Endothelial cell of umbilical vein (primary cell): ENCODE results near the gene MPHOSPH8.

Experiments
- GATA2 ChIP-seq: IDR thresholded peaks from 2 replicates; pipeline ENCODE4 v1.7.0; 2011; ENCODE audit warnings: low read depth, mild to moderate bottlenecking, moderate library complexity, mixed read lengths, low read length; ENCODE audit not compliant: insufficient read length, insufficient read depth
- POLR2A ChIP-seq: IDR thresholded peaks from 2 replicates; pipeline ENCODE4 v1.6.1; 2012; ENCODE audit warnings: low read depth, mild to moderate bottlenecking, control low read depth, low read length
- POLR2AphosphoS5 ChIP-seq: IDR thresholded peaks from 2 replicates; pipeline ENCODE4 v1.6.1; 2012; ENCODE audit warnings: low read depth, mild to moderate bottlenecking, control low read depth, low read length, moderate library complexity; ENCODE audit not compliant: insufficient read depth
- TF ChIP-seq, protein P1 (sequence below), 2 donors: IDR thresholded peaks; 1 replicate in 1 of 2; 2 replicates in 1 of 2; pipeline ENCODE4 v1.5.1; 2011; ENCODE audit warnings: low read length in 2 of 2, mild to moderate bottlenecking in 2 of 2, moderate library complexity in 2 of 2, control low read depth in 1 of 2, inconsistent platforms in 1 of 2, low read depth in 1 of 2; ENCODE audit not compliant: insufficient read depth in 1 of 2; ENCODE audit errors: extremely low read depth in 1 of 2
- TF ChIP-seq, protein P2 (sequence below): IDR thresholded peaks from 2 replicates; pipeline ENCODE4 v1.6.1; 2011; ENCODE audit not compliant: insufficient read depth, insufficient read length

DNA sequence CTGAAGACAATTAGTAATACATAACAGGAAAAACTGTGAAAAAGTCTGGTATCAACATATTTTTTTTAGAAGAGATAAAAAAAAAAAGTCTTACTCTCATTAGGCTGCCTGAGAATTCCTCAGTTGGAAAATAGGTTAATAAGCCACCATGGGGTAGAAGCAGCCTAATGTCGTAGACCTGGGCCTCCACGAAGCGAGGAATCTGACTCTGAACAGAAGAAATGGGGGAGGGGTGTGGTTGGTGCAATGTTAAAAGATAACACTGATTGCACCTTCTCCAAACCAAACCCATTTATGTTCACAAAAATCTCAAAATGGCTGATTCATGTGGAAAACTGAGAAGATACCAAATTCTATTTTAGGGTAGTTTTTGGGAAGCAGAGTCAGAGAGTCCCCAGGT is 62.4 kb downstream of the MPHOSPH8 start:
- TF ChIP-seq, protein P1, sequence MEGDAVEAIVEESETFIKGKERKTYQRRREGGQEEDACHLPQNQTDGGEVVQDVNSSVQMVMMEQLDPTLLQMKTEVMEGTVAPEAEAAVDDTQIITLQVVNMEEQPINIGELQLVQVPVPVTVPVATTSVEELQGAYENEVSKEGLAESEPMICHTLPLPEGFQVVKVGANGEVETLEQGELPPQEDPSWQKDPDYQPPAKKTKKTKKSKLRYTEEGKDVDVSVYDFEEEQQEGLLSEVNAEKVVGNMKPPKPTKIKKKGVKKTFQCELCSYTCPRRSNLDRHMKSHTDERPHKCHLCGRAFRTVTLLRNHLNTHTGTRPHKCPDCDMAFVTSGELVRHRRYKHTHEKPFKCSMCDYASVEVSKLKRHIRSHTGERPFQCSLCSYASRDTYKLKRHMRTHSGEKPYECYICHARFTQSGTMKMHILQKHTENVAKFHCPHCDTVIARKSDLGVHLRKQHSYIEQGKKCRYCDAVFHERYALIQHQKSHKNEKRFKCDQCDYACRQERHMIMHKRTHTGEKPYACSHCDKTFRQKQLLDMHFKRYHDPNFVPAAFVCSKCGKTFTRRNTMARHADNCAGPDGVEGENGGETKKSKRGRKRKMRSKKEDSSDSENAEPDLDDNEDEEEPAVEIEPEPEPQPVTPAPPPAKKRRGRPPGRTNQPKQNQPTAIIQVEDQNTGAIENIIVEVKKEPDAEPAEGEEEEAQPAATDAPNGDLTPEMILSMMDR (IDR thresholded peaks at IDR 0.05; ENCODE audit: extremely low read depth in 1 of 2, insufficient read depth in 1 of 2, low read depth in 1 of 2, low read length in 2 of 2): no peak
- TF ChIP-seq, protein P2, sequence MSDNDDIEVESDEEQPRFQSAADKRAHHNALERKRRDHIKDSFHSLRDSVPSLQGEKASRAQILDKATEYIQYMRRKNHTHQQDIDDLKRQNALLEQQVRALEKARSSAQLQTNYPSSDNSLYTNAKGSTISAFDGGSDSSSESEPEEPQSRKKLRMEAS: no peak
- TF ChIP-seq GATA2: no peak
- TF ChIP-seq POLR2A: no peak
- TF ChIP-seq POLR2AphosphoS5: no peak
